Stimulated activated CD8-positive, alpha-beta memory T cell treated with anti-CD3 and anti-CD28 coated beads, Interleukin-12 subunit alpha, Interleukin-12 subunit beta, amount 100 ng/mL, for 1 hour (primary cell): Measurements from ENCODE around the gene CNTROB.

Experiments
- DNase-seq: peaks from one replicate; pipeline ENCODE4 v3.0.0-alpha.2; 2020; ENCODE audit warnings: low read depth

CNTROB gene

GRCh38 chr17:7910281-7910680 is 21.7 kb upstream of the CNTROB start:
- DNase-seq = no peak

GRCh38 chr17:7910711-7911110 is 21.3 kb upstream of the CNTROB start:
- no peak for DNase-seq

GRCh38 chr17:7911116-7911515 is 20.9 kb upstream of the CNTROB start:
- no peak for DNase-seq

GRCh38 chr17:7912927-7913524 is 19.0 kb upstream of the CNTROB start:
- DNase-seq = no peak

- DNase-seq = no peak
Observed at GRCh38 chr17:7915179-7915610, 16.8 kb upstream of the CNTROB start.

- peak; percentile 60 for DNase-seq
Observed at GRCh38 chr17:7915611-7916384, 16.2 kb upstream of the CNTROB start, which contains the start of gene RNF227. TSS of gene RNF227 (minus strand) at chr17:7916289. CDS start at chr17:7916195, 94 bp downstream.

- no peak for DNase-seq
Observed at GRCh38 chr17:7916385-7916682, 15.7 kb upstream of the CNTROB start.

- DNase-seq = no peak
Observed at GRCh38 chr17:7916808-7917207, 15.2 kb upstream of the CNTROB start.

GRCh38 chr17:7922269-7922844 is 9.6 kb upstream of the CNTROB start:
- DNase-seq = no peak

- DNase-seq = peak; percentile 67
Observed at GRCh38 chr17:7922845-7923628, 9.0 kb upstream of the CNTROB start.

- DNase-seq = no peak
Observed at GRCh38 chr17:7927596-7927995, 4.4 kb upstream of the CNTROB start.

- no peak for DNase-seq
Observed at GRCh38 chr17:7929158-7930023, 2.6 kb upstream of the CNTROB start, which contains the start of gene KCNAB3. TSS of gene KCNAB3 (minus strand) at chr17:7929856. CDS start at chr17:7929435, 421 bp downstream.

GRCh38 chr17:7930841-7931631 is 970 bp upstream of the CNTROB start:
- no peak for DNase-seq

GRCh38 chr17:7932483-7932891 is 481 bp downstream of the CNTROB start:
- DNase-seq = no peak

- no peak for DNase-seq
Observed at GRCh38 chr17:7932949-7933348, 943 bp downstream of the CNTROB start.

- DNase-seq = no peak
Observed at GRCh38 chr17:7935859-7936258, 3.9 kb downstream of the CNTROB start.

GRCh38 chr17:7940034-7940433 is 8.0 kb downstream of the CNTROB start:
- DNase-seq = no peak

GRCh38 chr17:7940743-7941142 is 8.7 kb downstream of the CNTROB start:
- no peak for DNase-seq

- DNase-seq = no peak
Observed at GRCh38 chr17:7943291-7943690, 11.3 kb downstream of the CNTROB start.

- no peak for DNase-seq
Observed at GRCh38 chr17:7944326-7944725, 12.3 kb downstream of the CNTROB start.

- no peak for DNase-seq
Observed at GRCh38 chr17:7945651-7946050, 13.6 kb downstream of the CNTROB start.
